Panc1 (cell line): Measurements from ENCODE around the gene TMEM132C.

Source experiments
- TCF7L2 ChIP-seq: IDR thresholded peaks from 2 replicates; pipeline ENCODE4 v1.6.1; 2011; ENCODE audit warnings: mild to moderate bottlenecking, low read depth, low read length, inconsistent platforms
- TF ChIP-seq, protein P1 (sequence below): fragments of 450-650 bp; IDR thresholded peaks from 2 replicates; pipeline ENCODE4 v1.5.1; 2017; ENCODE audit warnings: mild to moderate bottlenecking

DNA sequence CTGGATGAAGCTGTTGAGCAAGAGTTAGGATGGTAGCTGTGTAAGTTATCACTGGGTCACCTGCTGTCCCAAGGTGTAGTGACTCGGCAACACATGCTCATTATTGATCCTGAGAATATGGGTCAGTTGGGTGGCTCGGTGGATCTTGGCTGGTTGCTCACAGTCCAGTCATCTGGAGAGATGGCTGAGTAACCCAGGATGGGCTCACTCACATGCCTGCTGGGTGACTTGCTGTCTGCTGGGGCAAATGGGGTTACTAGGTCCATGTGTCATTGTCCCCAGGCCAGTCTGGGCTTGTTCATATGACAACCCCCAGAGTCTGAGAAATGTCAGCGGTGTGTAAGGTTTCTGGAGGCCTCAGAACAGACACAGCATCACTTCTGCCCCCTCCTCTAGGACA, 487.3 kb downstream of the TMEM132C start:
- TF ChIP-seq, protein P1, sequence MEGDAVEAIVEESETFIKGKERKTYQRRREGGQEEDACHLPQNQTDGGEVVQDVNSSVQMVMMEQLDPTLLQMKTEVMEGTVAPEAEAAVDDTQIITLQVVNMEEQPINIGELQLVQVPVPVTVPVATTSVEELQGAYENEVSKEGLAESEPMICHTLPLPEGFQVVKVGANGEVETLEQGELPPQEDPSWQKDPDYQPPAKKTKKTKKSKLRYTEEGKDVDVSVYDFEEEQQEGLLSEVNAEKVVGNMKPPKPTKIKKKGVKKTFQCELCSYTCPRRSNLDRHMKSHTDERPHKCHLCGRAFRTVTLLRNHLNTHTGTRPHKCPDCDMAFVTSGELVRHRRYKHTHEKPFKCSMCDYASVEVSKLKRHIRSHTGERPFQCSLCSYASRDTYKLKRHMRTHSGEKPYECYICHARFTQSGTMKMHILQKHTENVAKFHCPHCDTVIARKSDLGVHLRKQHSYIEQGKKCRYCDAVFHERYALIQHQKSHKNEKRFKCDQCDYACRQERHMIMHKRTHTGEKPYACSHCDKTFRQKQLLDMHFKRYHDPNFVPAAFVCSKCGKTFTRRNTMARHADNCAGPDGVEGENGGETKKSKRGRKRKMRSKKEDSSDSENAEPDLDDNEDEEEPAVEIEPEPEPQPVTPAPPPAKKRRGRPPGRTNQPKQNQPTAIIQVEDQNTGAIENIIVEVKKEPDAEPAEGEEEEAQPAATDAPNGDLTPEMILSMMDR, result no peak
- no peak for TF ChIP-seq TCF7L2
